Breast epithelium (tissue), 4 donors: ENCODE measurements around the gene FSTL1. TPM values are rescaled to one million over a fixed set of nuclear protein-coding genes. Genes with fewer than 3 reads are reported as not detected.

Experiments
- DNase-seq, 2 donors: peaks; one replicate each; pipeline ENCODE4 v3.0.0-alpha.2; 2019; ENCODE audit warnings: low spot score in 2 of 2
- H3K27ac ChIP-seq, 2 donors: fragments of 200-600 bp; sonication (generic) in 1 of 2; one replicate each; pipeline ENCODE4 v1.5.1; 2016 to 2019; ENCODE audit warnings: mild to moderate bottlenecking in 1 of 2
- H3K27me3 ChIP-seq, 2 donors: fragments of 200-600 bp; sonication (generic) in 1 of 2; one replicate each; pipeline versions ENCODE4 v1.5.1 to v1.6.0; 2017 to 2019; ENCODE audit warnings: control low read depth in 1 of 2, mild to moderate bottlenecking in 1 of 2
- H3K36me3 ChIP-seq: fragments of 200-600 bp; one replicate; pipeline ENCODE4 v1.5.1; 2019
- H3K4me1 ChIP-seq, 2 donors: fragments of 200-600 bp; sonication (generic); one replicate each; pipeline ENCODE4 v1.5.1; 2016 to 2019; ENCODE audit warnings: control low read depth in 1 of 2
- H3K4me3 ChIP-seq, 3 donors: fragments of 200-600 bp; sonication (generic); 1 replicate in 2 of 3; 2 replicates in 1 of 3; pipeline ENCODE4 v1.5.1; 2016 to 2019; ENCODE audit warnings: mild to moderate bottlenecking in 3 of 3, moderate library complexity in 2 of 3
- H3K9me3 ChIP-seq, 2 donors: fragments of 200-600 bp; sonication (generic) in 1 of 2; one replicate each; pipeline ENCODE4 v1.5.1; 2016 to 2019; ENCODE audit warnings: control low read depth in 1 of 2
- CTCF ChIP-seq, 3 donors: fragments of 450-650 bp; IDR thresholded peaks; one replicate each; pipeline ENCODE4 v1.5.1; 2016 to 2017; ENCODE audit warnings: antibody characterized with exemption in 3 of 3, mild to moderate bottlenecking in 3 of 3, moderate library complexity in 3 of 3
- POLR2A ChIP-seq: fragments of 450-650 bp; IDR thresholded peaks from one replicate; pipeline ENCODE4 v1.6.1; 2016; ENCODE audit warnings: antibody characterized with exemption, mild to moderate bottlenecking, moderate library complexity
- POLR2AphosphoS5 ChIP-seq, 3 donors: sonication (generic); formaldehyde crosslinking; IDR thresholded peaks; one replicate each; pipeline ENCODE4 v1.6.1; 2017; ENCODE audit warnings: antibody characterized with exemption in 3 of 3
- intact Hi-C: fragments of 100-400 bp; cut with DNase I; formaldehyde crosslinking; loops from one replicate; pipeline ENCODE4 v1.15.1; 2023; ENCODE audit warnings: low total_unique reads
- total RNA-seq, 3 donors: library from RNA; depleted of rRNA; stranded (reverse); fragments of >200 nt; gene quantifications; one replicate each; pipeline ENCODE4 v1.1.0, GENCODE V29; 2016

The FSTL1 gene
- total RNA-seq, 3 donors from 2014 or later = 225 to 1,263 (median 355) TPM

GRCh38 chr3:120423432-120423831, 27.4 kb downstream of the FSTL1 start:
- no peak overlapping the region for H3K4me3 ChIP-seq
- TF ChIP-seq CTCF (IDR thresholded peaks at IDR 0.05) (no peak), POLR2AphosphoS5 (IDR thresholded peaks at IDR 0.05) (no peak), POLR2A (no peak)
- no peak for DNase-seq
- no peaks in the 10 kb centered on the region for H3K9me3 ChIP-seq
- no peaks in the 10 kb centered on the region for H3K36me3 ChIP-seq
- peak overlapping the region in 1 of 2 donors; percentile 46 for H3K27ac ChIP-seq
- peaks cover 0 to 8% of the 10 kb centered on the region in 2 donors for H3K4me1 ChIP-seq
- H3K27me3 ChIP-seq = no peaks in the 10 kb centered on the region
- intact Hi-C loops = loop anchor here (10.0 kb wide), 1 partner anchor 1069 kb away; no protein-coding TSS in a partner anchor

DNA sequence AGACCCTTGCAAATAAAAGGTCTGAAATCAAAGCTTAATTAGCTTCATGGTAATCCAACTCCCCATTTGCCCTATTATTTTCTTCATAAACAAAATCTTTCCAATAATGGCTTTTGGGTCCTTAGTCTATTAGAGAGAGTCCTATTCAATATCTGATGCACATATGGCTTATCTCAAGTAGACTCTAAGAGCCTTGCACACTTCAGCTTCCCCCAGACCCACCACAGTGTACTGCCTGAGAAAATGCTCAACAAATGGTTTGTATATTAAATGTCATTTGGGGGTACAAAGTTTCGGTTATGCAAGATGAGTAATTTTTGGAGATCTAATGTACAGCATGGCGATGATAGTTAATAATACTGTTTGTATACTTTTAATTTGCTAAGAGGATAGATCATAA, 28.9 kb downstream of the FSTL1 start:
- TF ChIP-seq CTCF (IDR thresholded peaks at IDR 0.05) (no peak), POLR2A (no peak), POLR2AphosphoS5 (IDR thresholded peaks at IDR 0.05) (no peak)
- H3K36me3 ChIP-seq = no peaks in the 10 kb centered on the region
- no peak overlapping the region for H3K4me3 ChIP-seq
- DNase-seq = no peak
- no peaks in the 10 kb centered on the region for H3K27me3 ChIP-seq
- peak overlapping the region in 1 of 2 donors; percentile 69 for H3K27ac ChIP-seq
- intact Hi-C loops = loop anchor here (10.0 kb wide), 1 partner anchor 1067 kb away; no protein-coding TSS in a partner anchor
- peaks cover 0 to 8% of the 10 kb centered on the region in 2 donors for H3K4me1 ChIP-seq
- no peaks in the 10 kb centered on the region for H3K9me3 ChIP-seq

DNA sequence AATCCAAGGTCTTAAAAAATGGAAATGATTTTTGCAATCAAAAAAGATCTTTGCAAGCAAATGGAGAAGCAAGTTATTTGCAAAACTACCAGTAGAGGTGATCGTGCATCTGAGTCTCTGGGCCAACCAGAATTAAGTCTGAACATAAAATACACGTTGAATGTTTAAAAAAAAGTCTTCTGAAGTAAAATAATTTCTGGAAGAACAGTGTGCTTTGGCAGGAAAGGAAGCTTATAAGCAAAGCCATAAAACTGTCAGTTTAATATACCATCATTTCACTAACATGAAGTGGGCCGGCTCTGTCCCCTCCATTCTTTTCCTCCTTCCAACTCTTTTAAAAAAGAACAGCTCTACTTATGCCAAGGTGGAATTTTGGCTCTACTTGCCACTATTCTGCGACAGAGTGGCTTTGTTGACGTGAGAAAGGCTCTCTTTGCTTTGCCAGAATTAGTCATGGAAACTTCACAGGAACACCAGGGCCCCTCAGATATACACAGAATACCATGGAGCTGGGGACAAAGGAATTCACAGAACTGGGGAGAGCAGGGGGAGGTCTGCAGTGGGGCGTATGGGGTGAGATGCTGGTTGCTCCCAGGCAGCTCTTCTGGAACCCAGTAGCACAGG, 29.8 kb downstream of the FSTL1 start:
- Histone ChIP-seq H3K4me1 (peaks cover 0 to 8% of the 10 kb centered on the region in 2 donors), H3K4me3 (no peak overlapping the region), H3K27ac (peak overlapping the region; percentile 69 to 71), H3K36me3 (no peaks in the 10 kb centered on the region), H3K9me3 (no peaks in the 10 kb centered on the region), H3K27me3 (no peaks in the 10 kb centered on the region)
- intact Hi-C loops = loop anchor here (10.0 kb wide), 1 partner anchor 1066 kb away; no protein-coding TSS in a partner anchor
- DNase-seq = no peak
- peak in 1 of 3 donors; percentile 11 for TF ChIP-seq CTCF (IDR thresholded peaks at IDR 0.05)
- TF ChIP-seq POLR2A = no peak
- peak in 1 of 3 donors; percentile 15 for TF ChIP-seq POLR2AphosphoS5 (IDR thresholded peaks at IDR 0.05)

DNA sequence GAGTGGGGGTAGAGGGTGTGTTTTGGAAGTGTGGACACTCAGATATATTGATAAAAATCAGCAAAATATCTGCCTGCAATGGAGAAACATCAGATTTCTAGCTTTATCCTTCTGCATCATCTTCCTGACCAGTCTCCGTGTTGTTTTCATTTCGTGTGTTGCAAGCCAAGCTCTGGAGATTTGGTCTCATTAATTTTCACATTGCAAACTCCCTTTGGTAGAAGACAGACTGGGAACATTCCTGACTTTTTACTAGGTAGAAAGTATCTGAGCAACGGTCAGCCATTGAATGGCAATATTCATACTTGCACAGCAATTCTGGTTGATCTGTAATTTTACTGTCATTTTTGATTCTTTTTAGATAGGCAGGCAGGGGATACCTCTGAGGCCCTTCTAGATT, 30.4 kb downstream of the FSTL1 start:
- H3K36me3 ChIP-seq = no peaks in the 10 kb centered on the region
- intact Hi-C loops = loop anchor here (10.0 kb wide), 1 partner anchor 1066 kb away; no protein-coding TSS in a partner anchor
- no peaks in the 10 kb centered on the region for H3K9me3 ChIP-seq
- peak overlapping the region; percentile 4 to 69 for H3K27ac ChIP-seq
- no peak for DNase-seq
- no peaks in the 10 kb centered on the region for H3K27me3 ChIP-seq
- TF ChIP-seq CTCF (IDR thresholded peaks at IDR 0.05) (no peak), POLR2A (no peak), POLR2AphosphoS5 (IDR thresholded peaks at IDR 0.05) (no peak)
- H3K4me1 ChIP-seq = peaks cover 0 to 8% of the 10 kb centered on the region in 2 donors
- H3K4me3 ChIP-seq = no peak overlapping the region

GRCh38 chr3:120419797-120420196, 31.0 kb downstream of the FSTL1 start:
- peaks cover 0 to 8% of the 10 kb centered on the region in 2 donors for H3K4me1 ChIP-seq
- TF ChIP-seq POLR2A (no peak), CTCF (IDR thresholded peaks at IDR 0.05) (no peak), POLR2AphosphoS5 (IDR thresholded peaks at IDR 0.05) (no peak)
- H3K36me3 ChIP-seq = no peaks in the 10 kb centered on the region

More at GRCh38 chr3:120419797-120420196, 31.0 kb downstream of the FSTL1 start:
- no peaks in the 10 kb centered on the region for H3K9me3 ChIP-seq
- peak overlapping the region in 1 of 2 donors; percentile 4 for H3K27ac ChIP-seq
- no peaks in the 10 kb centered on the region for H3K27me3 ChIP-seq
- H3K4me3 ChIP-seq = no peak overlapping the region
- intact Hi-C loops = loop anchor here (10.0 kb wide), 1 partner anchor 1065 kb away; no protein-coding TSS in a partner anchor
- no peak for DNase-seq
